22Rv1 (cell line): ENCODE results near the gene PRPF18.

Source experiments
- CTCF ChIP-seq: fragments of 450-650 bp; IDR thresholded peaks from 2 replicates; pipeline ENCODE4 v1.5.1; 2017; ENCODE audit warnings: mild to moderate bottlenecking
- ZFX ChIP-seq: fragments of 450-650 bp; IDR thresholded peaks from 2 replicates; pipeline ENCODE4 v1.6.1; 2017; ENCODE audit warnings: antibody characterized with exemption, borderline replicate concordance

GRCh38 chr10:13587391-13587790, 626 bp downstream of the PRPF18 start:
- TF ChIP-seq CTCF (no peak), ZFX (no peak)
